Gastroesophageal sphincter (tissue), 4 donors: ENCODE results near the gene C2orf69. TPM values are rescaled to one million over a fixed set of nuclear protein-coding genes. Genes with fewer than 3 reads are reported as not detected.

Experiments
- ATAC-seq: fragments of 150-250 bp; one replicate; pipeline ENCODE4 v1.9.1; 2016; ENCODE audit warnings: mild to moderate bottlenecking, moderate library complexity
- H3K27ac ChIP-seq, 4 donors: fragments of 200-600 bp; sonication (generic) in 3 of 4; 1 replicate in 3 of 4; 2 replicates in 1 of 4; pipeline ENCODE4 v1.5.1; 2016 to 2019
- H3K27me3 ChIP-seq: fragments of 200-600 bp; sonication (generic); one replicate; pipeline ENCODE4 v1.5.1; 2019
- H3K36me3 ChIP-seq, 2 donors: fragments of 200-600 bp; sonication (generic); one replicate each; pipeline ENCODE4 v1.5.1; 2019; ENCODE audit warnings: control low read depth in 1 of 2
- H3K4me1 ChIP-seq, 3 donors: fragments of 200-600 bp; sonication (generic); 1 replicate in 2 of 3; 2 replicates in 1 of 3; pipeline ENCODE4 v1.5.1; 2016 to 2019; ENCODE audit warnings: control low read depth in 2 of 3
- H3K4me3 ChIP-seq, 2 donors: fragments of 200-600 bp; sonication (generic); one replicate each; pipeline ENCODE4 v1.5.1; 2019; ENCODE audit warnings: mild to moderate bottlenecking in 1 of 2, moderate library complexity in 1 of 2
- H3K9me3 ChIP-seq, 3 donors: fragments of 200-600 bp; sonication (generic); one replicate each; pipeline ENCODE4 v1.5.1; 2017 to 2019; ENCODE audit warnings: control low read depth in 2 of 3
- EP300 ChIP-seq: sonication (generic); formaldehyde crosslinking; IDR thresholded peaks from one replicate; pipeline ENCODE4 v1.6.1; 2017; ENCODE audit warnings: antibody characterized with exemption, mild to moderate bottlenecking
- POLR2A ChIP-seq, 2 donors: fragments of 450-650 bp; IDR thresholded peaks; one replicate each; pipeline ENCODE4 v1.6.1; 2017; ENCODE audit warnings: antibody characterized with exemption in 2 of 2, mild to moderate bottlenecking in 2 of 2, moderate library complexity in 1 of 2
- POLR2AphosphoS5 ChIP-seq: sonication (generic); formaldehyde crosslinking; IDR thresholded peaks from one replicate; pipeline ENCODE4 v1.6.1; 2017; ENCODE audit warnings: antibody characterized with exemption
- WGBS, 2 donors: methylation state at CpG; one replicate each; pipeline ENCODE4 v1.1.5; 2018; ENCODE audit warnings: low coverage in 1 of 2; 5-methylcytosine and 5-hydroxymethylcytosine counted together
- total RNA-seq, 4 donors: library from RNA; depleted of rRNA; stranded (reverse); fragments of >200 nt; gene quantifications; one replicate each; pipeline ENCODE4 v1.1.0, GENCODE V29; 2016
- TF ChIP-seq, protein P1 (sequence below), 4 experiments: fragments of 200-600 bp in 2 of 4; fragments of 450-650 bp in 2 of 4; sonication (generic) in 1 of 4; IDR thresholded peaks; one replicate each; pipeline ENCODE4 v1.5.1; 2017 to 2019; ENCODE audit warnings: antibody characterized with exemption in 4 of 4, mild to moderate bottlenecking in 2 of 4, moderate library complexity in 2 of 4

C2orf69 gene
- total RNA-seq, 4 donors from 2014 or later: 10.9 to 13.6 (median 12.5) TPM

- Histone ChIP-seq H3K4me1 (no peaks in the 10 kb centered on the region), H3K4me3 (no peak overlapping the region), H3K27ac (no peak overlapping the region), H3K9me3 (no peaks in the 10 kb centered on the region), H3K36me3 (peaks cover 4 to 75% of the 10 kb centered on the region in 2 donors), H3K27me3 (no peaks in the 10 kb centered on the region)
- TF ChIP-seq, protein P1, sequence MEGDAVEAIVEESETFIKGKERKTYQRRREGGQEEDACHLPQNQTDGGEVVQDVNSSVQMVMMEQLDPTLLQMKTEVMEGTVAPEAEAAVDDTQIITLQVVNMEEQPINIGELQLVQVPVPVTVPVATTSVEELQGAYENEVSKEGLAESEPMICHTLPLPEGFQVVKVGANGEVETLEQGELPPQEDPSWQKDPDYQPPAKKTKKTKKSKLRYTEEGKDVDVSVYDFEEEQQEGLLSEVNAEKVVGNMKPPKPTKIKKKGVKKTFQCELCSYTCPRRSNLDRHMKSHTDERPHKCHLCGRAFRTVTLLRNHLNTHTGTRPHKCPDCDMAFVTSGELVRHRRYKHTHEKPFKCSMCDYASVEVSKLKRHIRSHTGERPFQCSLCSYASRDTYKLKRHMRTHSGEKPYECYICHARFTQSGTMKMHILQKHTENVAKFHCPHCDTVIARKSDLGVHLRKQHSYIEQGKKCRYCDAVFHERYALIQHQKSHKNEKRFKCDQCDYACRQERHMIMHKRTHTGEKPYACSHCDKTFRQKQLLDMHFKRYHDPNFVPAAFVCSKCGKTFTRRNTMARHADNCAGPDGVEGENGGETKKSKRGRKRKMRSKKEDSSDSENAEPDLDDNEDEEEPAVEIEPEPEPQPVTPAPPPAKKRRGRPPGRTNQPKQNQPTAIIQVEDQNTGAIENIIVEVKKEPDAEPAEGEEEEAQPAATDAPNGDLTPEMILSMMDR (IDR thresholded peaks at IDR 0.05): no peak
- no peak for TF ChIP-seq POLR2AphosphoS5
- no peak for TF ChIP-seq POLR2A (IDR thresholded peaks at IDR 0.05)
- no peak for TF ChIP-seq EP300
- no peak for ATAC-seq
- WGBS, 2 donors: 82 to 86% methylated on average over 2 of the region's 2 CpGs
Measured at GRCh38 chr2:199936554-199936953, 25.5 kb downstream of the C2orf69 start.

- Histone ChIP-seq H3K9me3 (no peaks in the 10 kb centered on the region), H3K36me3 (peaks cover 7 to 66% of the 10 kb centered on the region in 2 donors), H3K4me1 (no peaks in the 10 kb centered on the region), H3K27ac (no peak overlapping the region), H3K27me3 (no peaks in the 10 kb centered on the region), H3K4me3 (no peak overlapping the region)
- no peak for ATAC-seq
- WGBS, 2 donors: 75 to 82% methylated on average over 2 of the region's 2 CpGs
- TF ChIP-seq, protein P1 (IDR thresholded peaks at IDR 0.05): peak in 1 of 4 experiments; percentile 6
- TF ChIP-seq POLR2A (IDR thresholded peaks at IDR 0.05): no peak
Measured at GRCh38 chr2:199940373-199940772, 29.3 kb downstream of the C2orf69 start.

GRCh38 chr2:199943373-199943772 lies 32.3 kb downstream of the C2orf69 start:
- Histone ChIP-seq H3K36me3 (peaks cover 8 to 75% of the 10 kb centered on the region in 2 donors), H3K27ac (no peak overlapping the region), H3K27me3 (no peaks in the 10 kb centered on the region), H3K9me3 (no peaks in the 10 kb centered on the region), H3K4me3 (no peak overlapping the region), H3K4me1 (no peaks in the 10 kb centered on the region)
- WGBS, 2 donors: 87 to 88% methylated on average over 4 of the region's 4 CpGs
- ATAC-seq: no peak
- no peak for TF ChIP-seq EP300
- TF ChIP-seq POLR2AphosphoS5: no peak
- TF ChIP-seq, protein P1 (IDR thresholded peaks at IDR 0.05): no peak
- TF ChIP-seq POLR2A (IDR thresholded peaks at IDR 0.05): no peak

DNA sequence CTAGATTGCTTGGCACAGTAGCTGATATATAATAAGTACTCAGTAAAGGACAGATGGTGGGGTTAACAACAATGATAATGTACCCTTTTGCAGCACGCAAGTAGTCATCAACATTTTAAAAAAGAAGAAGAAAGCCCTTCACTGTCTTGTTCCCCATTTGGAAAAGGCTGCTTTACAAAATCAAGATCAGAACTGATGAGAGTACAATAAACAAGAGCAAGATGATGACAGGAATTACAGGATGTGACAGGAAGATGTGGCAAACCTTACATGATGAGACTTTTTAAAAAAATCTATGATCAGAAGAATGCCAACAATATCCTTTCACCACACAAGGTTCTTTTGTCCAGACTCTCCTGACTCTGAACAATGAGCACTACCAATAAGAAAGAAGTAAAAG lies 35.1 kb downstream of the C2orf69 start:
- Histone ChIP-seq H3K4me3 (no peak overlapping the region), H3K9me3 (no peaks in the 10 kb centered on the region), H3K4me1 (no peaks in the 10 kb centered on the region), H3K27me3 (no peaks in the 10 kb centered on the region), H3K36me3 (peaks cover 4 to 62% of the 10 kb centered on the region in 2 donors), H3K27ac (no peak overlapping the region)
- TF ChIP-seq POLR2A (IDR thresholded peaks at IDR 0.05) (no peak), POLR2AphosphoS5 (no peak), EP300 (no peak)
- TF ChIP-seq, protein P1 (IDR thresholded peaks at IDR 0.05): no peak
- ATAC-seq: no peak
- 86 to 100% methylated on average over 1 of the region's 1 CpG for WGBS, 2 donors

DNA sequence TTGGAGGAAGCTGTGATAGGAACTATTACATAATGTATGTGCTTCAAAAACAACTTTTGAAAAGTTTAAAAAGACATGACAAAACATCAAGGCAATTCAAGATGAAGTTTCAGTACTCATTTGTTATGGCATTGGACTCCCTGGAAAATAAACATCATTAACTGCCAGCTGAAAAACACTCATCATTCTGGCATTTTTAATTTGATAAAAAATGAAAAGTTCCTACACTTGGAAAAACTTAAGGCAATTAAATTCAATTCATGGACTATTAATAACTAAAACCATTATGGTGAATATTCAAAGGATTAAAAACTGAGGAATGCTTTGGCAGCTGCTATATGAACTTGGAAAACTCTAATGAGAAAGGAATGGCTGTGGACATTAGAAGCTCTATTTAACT lies 35.7 kb downstream of the C2orf69 start:
- no peaks in the 10 kb centered on the region for H3K4me1 ChIP-seq
- H3K9me3 ChIP-seq: no peaks in the 10 kb centered on the region
- H3K4me3 ChIP-seq: no peak overlapping the region
- no peak for ATAC-seq
- peaks cover 4 to 59% of the 10 kb centered on the region in 2 donors for H3K36me3 ChIP-seq
- H3K27ac ChIP-seq: no peak overlapping the region
- no peaks in the 10 kb centered on the region for H3K27me3 ChIP-seq
- TF ChIP-seq, protein P1 (IDR thresholded peaks at IDR 0.05): no peak
- TF ChIP-seq POLR2A (IDR thresholded peaks at IDR 0.05): no peak
- TF ChIP-seq POLR2AphosphoS5: no peak
- no peak for TF ChIP-seq EP300
